Renal cortical epithelial cell (primary cell): ENCODE measurements around the gene FUCA2. TPM values are rescaled to one million over a fixed set of nuclear protein-coding genes. Genes with fewer than 3 reads are reported as not detected.
A peak's percentile ranks its signal among the peaks of the same experiment; 100 is the strongest.
"Not testable (repeated sequence)": the region's sequence is repeated elsewhere in the genome, so short reads cannot be mapped to it uniquely, and the experiment has no call there.

ENCODE experiments used
- DNase-seq: peaks from one replicate; pipeline ENCODE4 v3.0.0-alpha.2; 2011; ENCODE audit warnings: low read depth
- total RNA-seq: library from RNA; depleted of rRNA; stranded (reverse); fragments of >200 nt; gene quantifications from 2 replicates; pipeline ENCODE4 v1.2.3, GENCODE V29; 2014

FUCA2 gene
- total RNA-seq, 1 donor from 2014 or later: 38.7 TPM

GRCh38 chr6:143504369-143504768 lies 7.2 kb downstream of the FUCA2 start:
- DNase-seq: no peak

GRCh38 chr6:143501851-143502250 lies 9.7 kb downstream of the FUCA2 start:
- DNase-seq: no peak

- no peak for DNase-seq
Measured at GRCh38 chr6:143498428-143498827, 13.1 kb downstream of the FUCA2 start.

- no peak for DNase-seq
Measured at GRCh38 chr6:143496974-143497373, 14.5 kb downstream of the FUCA2 start.

GRCh38 chr6:143490775-143491174 lies 20.7 kb downstream of the FUCA2 start:
- no peak for DNase-seq

GRCh38 chr6:143490244-143490643 lies 21.3 kb downstream of the FUCA2 start:
- no peak for DNase-seq

GRCh38 chr6:143486752-143487151 lies 24.8 kb downstream of the FUCA2 start:
- DNase-seq: no peak

GRCh38 chr6:143485967-143486366 lies 25.6 kb downstream of the FUCA2 start:
- no peak for DNase-seq

GRCh38 chr6:143482593-143482992 lies 28.9 kb downstream of the FUCA2 start:
- DNase-seq: no peak

GRCh38 chr6:143478479-143479062 lies 32.9 kb downstream of the FUCA2 start:
- no peak for DNase-seq

- DNase-seq: no peak
Measured at GRCh38 chr6:143476545-143476944, 35.0 kb downstream of the FUCA2 start.

- DNase-seq: no peak
Measured at GRCh38 chr6:143471822-143472221, 39.7 kb downstream of the FUCA2 start.

- DNase-seq: not testable (repeated sequence)
Measured at GRCh38 chr6:143468823-143469222, 42.7 kb downstream of the FUCA2 start.

GRCh38 chr6:143468026-143468425 lies 43.5 kb downstream of the FUCA2 start:
- DNase-seq: no peak

- DNase-seq: no peak
Measured at GRCh38 chr6:143465546-143465945, 46.0 kb downstream of the FUCA2 start.

- DNase-seq: peak; percentile 40
Measured at GRCh38 chr6:143457563-143458359, 53.8 kb downstream of the FUCA2 start.

GRCh38 chr6:143451531-143451930 lies 60.0 kb downstream of the FUCA2 start:
- peak; percentile 39 for DNase-seq

GRCh38 chr6:143450453-143451371 lies 60.8 kb downstream of the FUCA2 start, which contains the start of the genes ADAT2 and PEX3:
Gene ADAT2 (minus strand): TSS chr6:143450695. CDS start chr6:143450658, 37 bp downstream.
Gene PEX3 (plus strand): TSS chr6:143450805. CDS start chr6:143451043, 238 bp downstream.
- DNase-seq: peak; percentile 79

- peak; percentile 25 for DNase-seq
Measured at GRCh38 chr6:143449714-143450452, 61.6 kb downstream of the FUCA2 start.

GRCh38 chr6:143449082-143449713 lies 62.3 kb downstream of the FUCA2 start:
- no peak for DNase-seq

- DNase-seq: not testable (repeated sequence)
Measured at GRCh38 chr6:143447865-143448264, 63.7 kb downstream of the FUCA2 start.
